ENCODE results near the gene ADI1.
"Not testable (repeated sequence)": the region's sequence is repeated elsewhere in the genome, so short reads cannot be mapped to it uniquely, and the experiment has no call there.

Gene ADI1

GRCh38 chr2:3449936-3450335 is 69.4 kb downstream of the ADI1 start:
- DNase-seq (ENCODE audit: insufficient read length) (no peak), FAIRE-seq (no peak)
- no peak for TF ChIP-seq POLR2A (IDR thresholded peaks at IDR 0.05; ENCODE audit: low read depth, low read length)
- TF ChIP-seq TAF1 (IDR thresholded peaks at IDR 0.05; ENCODE audit: borderline replicate concordance, low read depth, low read length) = no peak
- no peak for TF ChIP-seq POLR2AphosphoS5 (IDR thresholded peaks at IDR 0.05; ENCODE audit: low read depth, low read length)

DNA sequence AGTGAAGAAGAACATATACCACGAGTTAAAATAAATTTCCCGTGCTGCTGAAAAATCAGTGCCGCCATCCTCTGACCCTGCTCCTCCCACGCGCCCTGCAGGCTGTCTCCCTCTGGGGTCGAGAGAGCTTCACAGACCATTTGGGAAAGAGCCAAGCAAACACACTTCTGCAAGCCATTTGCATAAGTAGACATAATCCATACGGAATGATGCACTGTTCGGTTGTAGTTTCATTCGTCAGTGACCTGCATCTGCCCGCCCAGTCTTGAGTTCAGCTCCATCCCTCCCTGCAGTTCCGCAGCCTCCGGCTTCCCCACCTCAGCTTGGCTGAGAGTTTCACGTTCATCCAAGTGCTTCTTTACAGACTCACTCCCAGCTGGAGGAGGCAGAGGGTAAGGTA is 70.2 kb downstream of the ADI1 start:
- DNase-seq (ENCODE audit: insufficient read length) = no peak

DNA sequence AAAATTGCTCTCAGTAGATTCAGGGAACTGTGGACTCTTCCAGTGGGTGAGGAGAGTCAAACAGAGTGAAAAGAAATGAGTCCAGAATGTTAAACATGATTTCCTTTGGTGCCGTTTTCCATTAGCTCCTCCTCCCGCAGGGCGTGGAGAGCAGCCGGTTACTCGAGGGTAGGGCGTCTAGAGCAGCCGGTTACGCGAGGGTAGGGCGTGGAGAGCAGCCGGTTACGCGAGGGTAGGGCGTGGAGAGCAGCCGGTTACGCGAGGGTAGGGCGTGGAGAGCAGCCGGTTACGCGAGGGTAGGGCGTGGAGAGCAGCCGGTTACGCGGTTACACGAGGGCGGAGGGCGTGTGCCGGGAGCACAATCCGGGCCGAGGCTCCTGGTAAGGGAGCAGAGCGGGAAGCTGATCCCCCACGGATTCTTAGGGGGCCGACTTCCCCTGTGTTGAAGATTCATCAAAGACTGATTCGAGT is 70.9 kb downstream of the ADI1 start:
- FAIRE-seq; DNase-seq (ENCODE audit: insufficient read length): not testable (repeated sequence)

More for the DNA sequence above, 70.2 kb downstream of the ADI1 start:
- no peak for FAIRE-seq
- TF ChIP-seq POLR2A (IDR thresholded peaks at IDR 0.05; ENCODE audit: low read depth, low read length) = no peak
- no peak for TF ChIP-seq POLR2AphosphoS5 (IDR thresholded peaks at IDR 0.05; ENCODE audit: low read depth, low read length)
- no peak for TF ChIP-seq TAF1 (IDR thresholded peaks at IDR 0.05; ENCODE audit: borderline replicate concordance, low read depth, low read length)

- TF ChIP-seq POLR2AphosphoS5 (IDR thresholded peaks at IDR 0.05; ENCODE audit: low read depth, low read length) (no peak), TAF1 (IDR thresholded peaks at IDR 0.05; ENCODE audit: borderline replicate concordance, low read depth, low read length) (no peak)
- no peak for FAIRE-seq
These were observed 71.5 kb downstream of the ADI1 start for GRCh38 chr2:3447789-3448317.

More at GRCh38 chr2:3447789-3448317, 71.5 kb downstream of the ADI1 start:
- no peak for DNase-seq (ENCODE audit: insufficient read length)

Data from GM12892 (cell line).